Stomach (tissue), 9 donors: Measurements from ENCODE around the gene MIA3. TPM values are rescaled to one million over a fixed set of nuclear protein-coding genes. Genes with fewer than 3 reads are reported as not detected.
A peak's percentile ranks its signal among the peaks of the same experiment; 100 is the strongest.

Experiments
- DNase-seq, 2 donors: peaks; one replicate each; pipeline versions ENCODE4 v3.0.0 to v3.0.0-alpha.2; 2013 to 2019
- H3K27ac ChIP-seq, 5 donors: fragments of 200-600 bp in 4 of 5; sonication (generic) in 4 of 5; one replicate each; pipeline ENCODE4 v1.5.1; 2013 to 2019; ENCODE audit warnings: mild to moderate bottlenecking in 1 of 5, moderate library complexity in 1 of 5
- H3K27me3 ChIP-seq, 3 donors: fragments of 200-600 bp; sonication (generic); one replicate each; pipeline ENCODE4 v1.5.1; 2017 to 2019; ENCODE audit warnings: mixed run types in 1 of 3
- H3K36me3 ChIP-seq, 4 donors: fragments of 200-600 bp; sonication (generic); 1 replicate in 3 of 4; 2 replicates in 1 of 4; pipeline ENCODE4 v1.5.1; 2016 to 2019
- H3K4me1 ChIP-seq, 4 donors: fragments of 200-600 bp; sonication (generic); one replicate each; pipeline ENCODE4 v1.5.1; 2016 to 2019
- H3K4me3 ChIP-seq, 4 donors: fragments of 200-600 bp; sonication (generic) in 3 of 4; one replicate each; pipeline ENCODE4 v1.5.1; 2016 to 2019; ENCODE audit warnings: mild to moderate bottlenecking in 1 of 4
- H3K9me3 ChIP-seq, 4 donors: fragments of 200-600 bp; sonication (generic); one replicate each; pipeline ENCODE4 v1.5.1; 2016 to 2019
- CTCF ChIP-seq, 7 experiments: fragments of 450-650 bp in 4 of 7; fragments of 200-600 bp in 3 of 7; sonication (generic) in 3 of 7; IDR thresholded peaks; one replicate each; pipeline ENCODE4 v1.5.1; 2016 to 2019; ENCODE audit warnings: antibody characterized with exemption in 7 of 7, control low read depth in 2 of 7, mild to moderate bottlenecking in 1 of 7
- EP300 ChIP-seq: sonication (generic); formaldehyde crosslinking; IDR thresholded peaks from one replicate; pipeline ENCODE4 v1.6.1; 2017; ENCODE audit warnings: antibody characterized with exemption
- POLR2A ChIP-seq, 4 donors: fragments of 450-650 bp; IDR thresholded peaks; one replicate each; pipeline ENCODE4 v1.6.1; 2016; ENCODE audit warnings: antibody characterized with exemption in 4 of 4, control low read depth in 2 of 4, mild to moderate bottlenecking in 1 of 4, moderate library complexity in 1 of 4
- POLR2AphosphoS5 ChIP-seq, 3 donors: sonication (generic); formaldehyde crosslinking; IDR thresholded peaks; one replicate each; pipeline ENCODE4 v1.6.1; 2016; ENCODE audit warnings: antibody characterized with exemption in 3 of 3
- WGBS, 5 donors: extraction: QIAGEN DNeasy Blood & Tissue Kit in 3 of 5; methylation state at CpG; one replicate each; pipeline versions ENCODE4 v1.1.5 to v1.1.7; 2013 to 2018; 5-methylcytosine and 5-hydroxymethylcytosine counted together
- intact Hi-C: fragments of 100-400 bp; cut with DNase I; formaldehyde crosslinking; loops from one replicate; pipeline ENCODE4 v1.15.1; 2023; ENCODE audit warnings: low total_unique reads
- polyA plus RNA-seq, 3 donors: library from polyadenylated mRNA; stranded (reverse); fragments of 200-250 nt; gene quantifications; one replicate each; pipeline ENCODE4 v1.2.3, GENCODE V29; 2013
- total RNA-seq, 5 donors: library from RNA; depleted of rRNA; stranded (reverse); fragments of >200 nt; gene quantifications; one replicate each; pipeline versions ENCODE4 v1.1.0 to v1.2.3, GENCODE V29; 2014 to 2016
- donor health status: healthy with polysubstance abuse.
- donor health status: Bipolar disorder and iron deficiency.
- donor health status: healthy.

The MIA3 gene
- total and polyA plus RNA-seq, 8 donors = 8.7 to 122 (median 56.4) TPM

GRCh38 chr1:222641269-222641948 is 23.5 kb downstream of the MIA3 start:
- TF ChIP-seq POLR2AphosphoS5 (IDR thresholded peaks at IDR 0.05) (no peak), EP300 (no peak), CTCF (IDR thresholded peaks at IDR 0.05) (no peak), POLR2A (IDR thresholded peaks at IDR 0.05) (no peak)
- peaks cover 13 to 26% (median 20%) of the 10 kb centered on the region in 4 donors for H3K4me1 ChIP-seq
- WGBS, 5 donors = 61 to 75% (median 69%) methylated on average over 5 of the region's 5 CpGs
- H3K4me3 ChIP-seq = no peak overlapping the region
- H3K27ac ChIP-seq = no peak overlapping the region
- intact Hi-C loops = no loop called here
- no peak for DNase-seq
- H3K9me3 ChIP-seq = no peaks in the 10 kb centered on the region
- H3K27me3 ChIP-seq = no peaks in the 10 kb centered on the region
- H3K36me3 ChIP-seq = peaks cover 0 to 48% (median 45%) of the 10 kb centered on the region in 4 donors

- WGBS, 5 donors = 36 to 70% (median 46%) methylated on average over 1 of the region's 1 CpG
- peaks cover 0 to 48% (median 45%) of the 10 kb centered on the region in 4 donors for H3K36me3 ChIP-seq
- no peaks in the 10 kb centered on the region for H3K9me3 ChIP-seq
- H3K27me3 ChIP-seq = no peaks in the 10 kb centered on the region
- H3K27ac ChIP-seq = no peak overlapping the region
- no peak for TF ChIP-seq POLR2AphosphoS5 (IDR thresholded peaks at IDR 0.05)
- TF ChIP-seq EP300 = no peak
- TF ChIP-seq CTCF (IDR thresholded peaks at IDR 0.05) = no peak
- TF ChIP-seq POLR2A (IDR thresholded peaks at IDR 0.05) = no peak
- intact Hi-C loops = no loop called here
- H3K4me3 ChIP-seq = no peak overlapping the region
- H3K4me1 ChIP-seq = peaks cover 13 to 35% (median 22%) of the 10 kb centered on the region in 4 donors
- DNase-seq = no peak
Measured at GRCh38 chr1:222642468-222642867, 24.6 kb downstream of the MIA3 start.

- no peaks in the 10 kb centered on the region for H3K27me3 ChIP-seq
- 7 to 10% (median 8%) methylated on average over 10 of the region's 10 CpGs for WGBS, 5 donors
- peak overlapping the region; percentile 94 to 98 (median 94) for H3K27ac ChIP-seq
- H3K9me3 ChIP-seq = no peaks in the 10 kb centered on the region
- peaks cover 0 to 47% (median 42%) of the 10 kb centered on the region in 4 donors for H3K36me3 ChIP-seq
- H3K4me3 ChIP-seq = peak overlapping the region; percentile 70 to 82 (median 74)
- H3K4me1 ChIP-seq = peaks cover 13 to 45% (median 25%) of the 10 kb centered on the region in 4 donors
- TF ChIP-seq EP300 (no peak), POLR2AphosphoS5 (IDR thresholded peaks at IDR 0.05) (no peak), POLR2A (IDR thresholded peaks at IDR 0.05) (no peak), CTCF (IDR thresholded peaks at IDR 0.05) (no peak)
- intact Hi-C loops = no loop called here
- DNase-seq = no peak
Measured at GRCh38 chr1:222643606-222643937, 25.7 kb downstream of the MIA3 start.

GRCh38 chr1:222643938-222644635 is 26.2 kb downstream of the MIA3 start:
- DNase-seq = peak; percentile 98 to 99
- peak overlapping the region; percentile 70 to 82 (median 74) for H3K4me3 ChIP-seq
- H3K9me3 ChIP-seq = no peaks in the 10 kb centered on the region
- intact Hi-C loops = no loop called here
- H3K27ac ChIP-seq = peak overlapping the region; percentile 94 to 98 (median 94)
- no peaks in the 10 kb centered on the region for H3K27me3 ChIP-seq
- peak in 1 of 7 experiments; percentile 15 for TF ChIP-seq CTCF (IDR thresholded peaks at IDR 0.05)
- no peak for TF ChIP-seq EP300
- TF ChIP-seq POLR2A (IDR thresholded peaks at IDR 0.05) = peak in 2 of 4 donors; percentile 53 to 63
- TF ChIP-seq POLR2AphosphoS5 (IDR thresholded peaks at IDR 0.05) = peak; percentile 91 to 99 (median 96)
- H3K4me1 ChIP-seq = peaks cover 13 to 51% (median 25%) of the 10 kb centered on the region in 4 donors
- H3K36me3 ChIP-seq = peaks cover 0 to 47% (median 41%) of the 10 kb centered on the region in 4 donors
- 0 to 1% (median 1%) methylated on average over 41 to 42 of the region's 42 CpGs for WGBS, 5 donors
